Astrocyte (in vitro differentiated cells and primary cell): ENCODE results near the gene OPCML.

Source experiments
- CTCF ChIP-seq: IDR thresholded peaks from 2 replicates; pipeline ENCODE4 v1.5.1; 2011; ENCODE audit warnings: low read depth, mild to moderate bottlenecking, inconsistent platforms, low read length, moderate library complexity; ENCODE audit not compliant: insufficient read depth
- EZH2 ChIP-seq: IDR thresholded peaks from 2 replicates; pipeline ENCODE4 v1.6.1; 2012; ENCODE audit warnings: mild to moderate bottlenecking, low read length, inconsistent platforms; ENCODE audit not compliant: insufficient read depth

- TF ChIP-seq CTCF (no peak), EZH2 (no peak)
Measured at GRCh38 chr11:132589791-132590190, 942.5 kb downstream of the OPCML start.
